Mucosa of gallbladder (tissue), 1 donor: ENCODE measurements around the gene GSK3B. TPM values are rescaled to one million over a fixed set of nuclear protein-coding genes. Genes with fewer than 3 reads are reported as not detected.

Experiments used
- DNase-seq: peaks from one replicate; pipeline ENCODE4 v3.0.0-alpha.2; 2020; ENCODE audit warnings: low spot score
- total RNA-seq: library from RNA; stranded (reverse); gene quantifications from one replicate; pipeline ENCODE4 v1.2.1, GENCODE V29; 2021
- donor health status: DM: no; HTN: no; CAD: no.

The GSK3B gene
- total RNA-seq, 1 donor from 2014 or later, result 44.7 TPM

DNA sequence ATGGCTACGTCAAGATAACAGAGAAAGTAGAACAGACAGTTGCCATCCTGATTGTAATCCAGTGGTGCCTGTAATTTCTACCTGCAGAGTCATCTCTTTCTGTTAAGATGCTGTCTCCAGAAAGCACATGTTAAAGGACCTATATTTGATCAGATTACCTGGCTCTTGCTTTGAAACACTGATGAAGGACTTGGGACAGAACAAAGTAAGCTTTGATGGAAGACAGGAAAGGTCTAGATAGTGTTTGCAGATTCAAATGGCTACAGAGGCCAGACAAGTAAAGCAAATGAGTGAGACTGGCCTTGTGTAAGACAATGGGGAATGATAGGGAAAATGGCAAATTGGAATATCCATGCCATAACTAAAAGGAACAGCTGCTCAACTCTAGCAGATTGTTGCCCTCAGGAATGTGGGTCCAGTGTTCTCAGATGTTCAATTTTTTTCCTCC lies 1.8 kb upstream of the GSK3B start:
- no peak for DNase-seq

DNA sequence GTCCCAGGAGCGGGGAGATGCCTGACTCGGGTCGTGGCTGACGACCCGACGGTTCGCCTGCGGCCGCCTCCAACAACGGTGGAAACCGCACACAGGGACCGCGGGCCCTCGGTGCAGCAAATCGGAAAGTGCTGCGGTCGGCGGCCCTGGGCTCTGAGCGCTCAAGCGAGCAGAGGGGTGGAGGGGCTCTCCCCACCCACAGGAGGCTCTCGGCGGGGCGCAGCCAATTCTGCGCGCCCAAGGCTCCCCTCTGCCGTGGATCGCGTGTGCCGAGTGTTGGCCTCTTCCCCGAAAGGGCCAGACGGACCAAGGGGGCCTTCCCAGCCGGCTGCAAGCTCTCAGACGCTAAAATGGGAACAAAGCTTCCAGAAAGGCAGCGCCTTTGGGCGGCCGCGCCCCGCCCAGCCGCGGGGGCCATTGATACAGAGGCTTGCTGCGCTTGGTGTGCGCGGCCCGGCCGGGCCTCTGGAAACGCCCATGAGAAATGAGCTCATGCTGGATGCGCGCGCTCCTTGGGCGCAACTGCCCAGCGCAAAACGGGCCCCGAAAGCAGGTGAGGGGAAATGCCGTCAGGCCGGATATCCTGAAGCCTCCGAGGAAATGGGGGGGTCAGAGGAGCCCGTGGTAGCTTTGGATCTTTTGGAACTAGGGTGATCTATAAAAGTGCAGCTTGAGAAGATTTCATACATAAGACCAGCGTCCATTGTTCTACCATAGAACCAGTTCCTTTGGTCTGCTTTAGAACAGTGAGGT lies 1.2 kb upstream of the GSK3B start:
- DNase-seq, result peak; percentile 90

DNA sequence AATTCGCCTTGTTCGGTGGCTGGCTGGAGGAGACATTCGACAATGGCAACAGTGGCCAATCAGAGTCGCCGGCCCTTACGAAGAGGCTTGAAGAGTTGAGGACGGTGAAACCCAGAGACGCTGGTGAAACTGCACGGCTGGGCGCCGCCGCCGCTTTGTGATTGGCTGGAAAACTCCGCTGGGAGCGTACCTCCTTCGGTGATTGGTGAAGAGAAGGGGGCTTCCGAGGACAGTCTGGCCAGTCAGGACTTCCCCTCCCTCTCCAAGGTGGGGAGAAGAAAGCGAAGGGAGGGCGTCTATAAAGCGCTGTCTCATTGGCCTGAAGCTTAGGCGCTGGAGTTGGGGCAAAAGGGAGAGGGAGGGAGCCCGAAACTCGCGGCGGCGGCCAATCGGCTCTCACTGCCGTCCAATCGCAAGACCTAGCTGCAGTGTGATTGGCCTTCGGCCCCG lies 554 bp upstream of the GSK3B start:
- DNase-seq, result peak; percentile 100

DNA sequence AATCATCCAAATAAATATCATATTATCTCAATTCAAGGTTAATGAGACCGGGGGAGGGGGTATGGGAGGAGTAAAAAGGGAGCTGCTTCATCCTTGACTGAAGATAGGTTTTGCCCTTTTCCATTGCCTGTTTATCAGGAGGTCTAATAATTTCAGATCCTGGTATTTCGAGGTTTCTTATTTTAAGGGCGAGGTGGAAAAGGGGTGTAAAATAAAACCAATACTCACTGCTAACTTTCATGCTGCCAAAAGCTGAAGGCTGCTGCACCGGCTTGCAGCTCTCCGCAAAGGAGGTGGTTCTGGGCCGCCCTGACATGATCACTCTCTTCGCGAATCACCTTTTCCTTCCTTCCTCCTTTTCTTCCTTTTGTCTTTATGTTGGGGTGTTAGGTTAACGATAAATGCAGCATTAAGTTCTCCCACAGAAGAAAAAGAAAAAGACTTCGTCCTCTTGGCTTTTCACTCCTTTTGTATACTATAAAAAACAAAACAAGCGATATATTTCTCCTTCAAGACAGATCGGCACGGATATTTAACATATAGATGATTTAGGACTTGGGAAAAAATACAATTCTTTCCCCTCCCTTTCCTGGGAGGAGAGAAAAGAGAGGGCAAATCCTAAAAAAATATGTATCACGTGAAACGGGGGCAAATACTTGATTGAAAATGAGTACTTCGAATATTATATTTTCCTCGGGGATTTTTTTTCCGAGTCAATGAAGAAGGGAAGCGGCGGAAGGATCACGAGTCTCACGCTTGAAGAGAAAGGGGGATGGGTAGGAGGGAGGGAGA lies 932 bp downstream of the GSK3B start:
- DNase-seq, result peak; percentile 14

DNA sequence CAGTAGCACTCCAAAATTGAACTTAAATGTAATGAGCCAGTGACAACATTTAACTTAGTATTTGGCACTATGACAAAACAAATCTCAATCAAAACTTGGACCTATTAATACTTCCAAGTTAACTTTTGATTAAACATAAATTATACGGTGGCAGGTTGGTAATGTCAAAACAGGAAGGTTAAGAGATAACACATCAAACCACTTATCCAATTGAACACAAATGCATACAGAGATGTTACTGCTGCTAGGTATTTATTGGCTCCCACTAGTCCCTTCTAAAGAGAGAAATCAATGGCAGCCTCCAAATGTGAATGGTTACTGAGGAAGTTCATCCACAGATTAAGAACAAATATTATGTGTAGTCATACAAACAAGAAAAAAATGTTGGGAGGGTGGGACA lies 1.8 kb downstream of the GSK3B start:
- DNase-seq, result no peak

- DNase-seq, result no peak
Observed at GRCh38 chr3:120090422-120090821, 3.8 kb downstream of the GSK3B start.

DNA sequence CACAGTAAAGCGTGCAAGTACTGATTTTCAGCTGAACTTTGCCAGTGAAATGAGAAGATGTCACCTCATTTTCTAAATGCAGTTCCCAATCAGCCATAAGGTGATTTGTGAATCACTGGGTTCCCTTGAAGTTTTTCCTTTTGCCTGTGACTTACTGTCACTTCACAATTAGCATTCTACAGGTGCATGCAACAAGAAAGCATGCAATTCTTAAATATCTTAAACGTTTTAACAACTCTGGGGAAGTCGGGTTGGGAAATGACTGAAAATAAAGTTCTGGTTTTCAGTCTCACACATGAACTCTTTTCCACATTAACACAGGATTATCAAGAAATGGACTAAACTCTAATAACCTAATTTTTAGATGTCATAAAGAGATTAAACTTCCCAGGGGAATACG lies 5.2 kb downstream of the GSK3B start:
- DNase-seq, result no peak

GRCh38 chr3:120088622-120089021 lies 5.6 kb downstream of the GSK3B start:
- no peak for DNase-seq

DNA sequence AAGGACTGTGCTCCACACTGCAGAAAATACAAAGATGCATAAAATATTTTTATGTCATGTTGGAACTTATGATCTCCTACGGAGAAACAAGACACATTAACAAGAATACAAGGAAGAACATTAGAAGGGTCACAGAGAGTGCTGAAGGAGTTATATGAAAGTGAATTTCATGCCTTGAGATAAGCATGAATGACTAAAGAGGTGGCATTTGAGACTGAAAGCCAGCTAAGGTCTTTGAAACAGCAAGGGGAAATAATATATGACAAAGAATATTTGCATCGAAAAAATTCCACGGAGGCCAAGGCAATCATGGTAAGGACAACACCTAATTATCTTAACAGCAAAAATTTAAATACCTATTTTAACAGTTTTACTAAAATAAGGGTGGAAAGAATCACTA lies 12.5 kb downstream of the GSK3B start:
- no peak for DNase-seq

- no peak for DNase-seq
Observed at GRCh38 chr3:120080836-120081235, 13.4 kb downstream of the GSK3B start.

- DNase-seq, result no peak
Observed at GRCh38 chr3:120077731-120078130, 16.5 kb downstream of the GSK3B start.

DNA sequence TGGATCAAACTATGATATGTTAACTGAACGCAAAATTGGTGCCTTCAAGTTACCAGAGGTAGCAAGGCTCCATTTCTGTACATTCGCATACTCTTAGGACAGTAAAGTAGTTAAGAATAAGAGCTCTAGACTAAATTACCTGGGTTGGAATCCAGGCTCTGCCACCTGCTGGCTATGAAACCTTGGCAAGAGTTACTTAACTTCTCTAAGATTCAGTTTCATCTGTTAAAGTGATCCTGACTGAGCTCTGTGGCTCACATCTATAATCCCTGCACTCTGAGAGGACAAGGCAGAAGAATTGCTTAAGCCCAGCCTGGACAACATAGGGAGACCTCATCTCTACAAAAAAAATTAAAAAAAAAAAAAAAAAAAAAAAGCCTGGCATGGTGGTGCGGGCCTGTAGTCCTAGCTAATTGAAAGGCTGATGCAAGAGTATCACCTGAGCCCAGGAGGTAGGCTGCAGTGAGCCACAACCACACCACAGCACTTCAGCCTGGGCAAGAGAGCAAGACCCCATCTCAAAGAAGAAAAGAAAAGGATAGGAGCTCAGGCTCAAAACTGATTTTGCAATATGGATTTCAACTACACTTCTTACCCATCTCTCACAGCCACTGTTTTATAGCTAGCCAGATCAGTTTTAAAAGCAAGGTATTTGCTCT lies 21.3 kb downstream of the GSK3B start:
- DNase-seq, result no peak

GRCh38 chr3:120071259-120071658 lies 23.0 kb downstream of the GSK3B start:
- no peak for DNase-seq

- DNase-seq, result no peak
Observed at GRCh38 chr3:120070263-120070981, 23.8 kb downstream of the GSK3B start.

GRCh38 chr3:120067083-120067482 lies 27.2 kb downstream of the GSK3B start:
- no peak for DNase-seq

- no peak for DNase-seq
Observed at GRCh38 chr3:120066634-120067033, 27.6 kb downstream of the GSK3B start.

DNA sequence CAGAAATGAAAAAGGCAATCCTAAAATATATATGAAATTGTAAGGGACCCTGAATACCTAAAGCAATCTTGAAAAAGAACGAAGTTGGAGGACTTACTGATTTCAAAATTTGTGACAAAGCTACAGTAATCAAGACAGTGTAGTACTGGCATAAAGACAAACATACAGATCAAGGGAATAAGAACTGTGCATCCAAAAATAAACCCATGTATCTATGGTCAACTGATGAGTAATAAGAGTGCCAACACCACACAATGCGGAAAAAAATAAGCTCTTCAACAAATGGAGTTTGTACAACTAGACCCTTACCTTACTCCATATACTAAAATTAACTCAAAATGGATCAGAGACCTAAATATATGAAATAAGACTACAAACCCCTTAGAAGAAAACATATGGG lies 29.6 kb downstream of the GSK3B start:
- no peak for DNase-seq

GRCh38 chr3:120062474-120062873 lies 31.8 kb downstream of the GSK3B start:
- no peak for DNase-seq

GRCh38 chr3:120059081-120059864 lies 35.0 kb downstream of the GSK3B start:
- no peak for DNase-seq

DNA sequence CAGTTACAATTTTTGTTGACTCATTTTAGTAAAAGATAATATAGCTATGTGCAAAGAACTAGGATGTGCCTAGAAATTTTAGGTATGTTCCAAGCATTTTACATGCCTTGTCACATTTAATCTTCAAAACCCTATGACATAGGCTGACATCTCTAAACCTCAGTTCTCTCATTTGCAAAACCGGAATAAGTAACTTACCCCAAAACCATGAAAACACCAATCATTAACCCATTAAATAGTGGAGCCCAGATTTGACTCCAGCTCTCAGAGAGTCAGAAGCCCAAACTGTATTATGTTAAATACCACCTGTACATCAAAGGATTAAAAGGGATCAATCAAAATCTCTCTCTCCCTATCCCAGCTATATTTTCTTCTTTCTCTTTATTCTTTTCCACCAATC lies 36.6 kb downstream of the GSK3B start:
- DNase-seq, result no peak

DNA sequence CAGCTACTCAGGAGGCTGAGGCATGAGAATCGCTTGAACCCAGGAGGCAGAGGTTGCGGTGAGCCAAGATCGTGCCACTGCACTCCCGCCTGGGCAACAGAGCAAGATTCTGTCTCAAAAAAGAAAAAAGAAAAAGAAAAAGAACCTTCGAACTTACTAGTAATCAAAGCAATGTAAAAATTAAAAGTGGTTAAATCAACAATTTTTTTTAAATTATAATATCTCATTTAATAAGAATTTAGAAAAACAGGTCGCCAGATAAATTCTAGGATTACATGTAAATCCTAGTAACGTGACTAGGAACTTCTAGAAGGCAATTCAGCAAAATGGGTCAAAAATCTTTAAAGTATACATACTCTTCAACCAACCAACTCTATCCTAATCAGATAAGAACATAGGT lies 37.2 kb downstream of the GSK3B start:
- no peak for DNase-seq
